OCI-LY3 (cell line): ENCODE measurements around the gene SSTR5.

Source experiments
- H2AFZ ChIP-seq: fragments of 200-600, 300-600 bp; shearing (Covaris generic); 2 replicates; pipeline ENCODE4 v1.6.0; 2014; ENCODE audit warnings: antibody characterized with exemption, low read depth, low read length
- H3K27ac ChIP-seq: fragments of 200-600, 300-600 bp; sonication (generic); 2 replicates; pipeline ENCODE4 v1.5.1; 2014; ENCODE audit warnings: mild to moderate bottlenecking, low read length, moderate library complexity, mixed read lengths
- H3K27me3 ChIP-seq: fragments of 200-600, 300-600 bp; sonication (generic); 2 replicates; pipeline ENCODE4 v1.6.1; 2014; ENCODE audit warnings: low read depth, low read length, mixed read lengths
- H3K36me3 ChIP-seq: fragments of 200-600, 300-600 bp; sonication (generic); replicated peaks from 2 replicates; pipeline ENCODE3; 2014; ENCODE audit warnings: low read depth, low read length, mixed read lengths
- H3K4me1 ChIP-seq: fragments of 300-600, 200-600 bp; sonication (generic); 2 replicates; pipeline ENCODE4 v1.6.1; 2014; ENCODE audit warnings: low read length, mixed read lengths
- H3K4me2 ChIP-seq: fragments of 200-600, 300-600 bp; sonication (generic); 2 replicates; pipeline ENCODE4 v1.6.1; 2014; ENCODE audit warnings: low read length, mixed read lengths
- H3K4me3 ChIP-seq: fragments of 300-600, 200-600 bp; sonication (generic); 2 replicates; pipeline ENCODE4 v1.5.1; 2014; ENCODE audit warnings: antibody characterized with exemption, mild to moderate bottlenecking, low read length, moderate library complexity
- H3K79me2 ChIP-seq: fragments of 300-600, 200-600 bp; shearing (Covaris generic); 2 replicates; pipeline ENCODE4 v1.6.1; 2014; ENCODE audit warnings: mild to moderate bottlenecking, low read length, mixed read lengths
- H3K9ac ChIP-seq: fragments of 300-600, 200-600 bp; shearing (Covaris generic); 2 replicates; pipeline ENCODE4 v1.6.0; 2014; ENCODE audit warnings: mild to moderate bottlenecking, low read length, moderate library complexity
- H3K9me3 ChIP-seq: fragments of 200-600, 300-600 bp; shearing (Covaris generic); 2 replicates; pipeline ENCODE4 v1.6.1; 2014; ENCODE audit warnings: low read length, mixed read lengths; ENCODE audit not compliant: insufficient read depth
- H4K20me1 ChIP-seq: fragments of 200-600, 300-600 bp; sonication (generic); 2 replicates; pipeline ENCODE4 v1.6.1; 2016; ENCODE audit warnings: low read length, mixed read lengths; ENCODE audit not compliant: insufficient read depth
- EZH2phosphoT487 ChIP-seq: fragments of 200-600 bp; shearing (Covaris generic); IDR thresholded peaks from 2 replicates; pipeline ENCODE4 v1.6.1; 2018; ENCODE audit warnings: antibody characterized with exemption, mixed run types, low read depth
- TF ChIP-seq, protein P1 (sequence below): fragments of 200-600, 300-600 bp; sonication (generic); IDR thresholded peaks from 2 replicates; pipeline ENCODE4 v1.5.1; 2014; ENCODE audit warnings: antibody characterized with exemption, low read length, low read depth

SSTR5 gene

DNA sequence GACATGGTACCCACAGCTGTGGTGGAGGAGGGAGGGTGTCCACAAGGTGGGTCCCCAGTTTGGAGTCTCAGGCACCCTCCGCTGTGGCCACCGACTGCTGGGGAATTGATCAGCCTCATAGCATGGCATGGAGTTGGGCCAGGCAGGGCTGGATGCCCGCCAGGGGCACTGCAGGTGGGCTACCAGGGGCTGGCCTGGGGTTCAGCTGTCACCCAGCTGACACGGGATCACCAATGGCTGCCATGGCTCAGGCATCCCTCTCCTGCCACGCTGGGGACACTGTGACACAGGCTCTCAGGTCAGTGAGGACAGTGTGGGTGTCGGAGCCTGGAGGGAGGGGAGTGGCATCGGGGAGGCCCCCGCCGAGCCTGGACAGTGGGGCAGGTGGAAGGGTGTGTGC, 19.8 kb upstream of the SSTR5 start:
- no peaks in the 10 kb centered on the region for H3K4me1 ChIP-seq
- no peaks in the 10 kb centered on the region for H4K20me1 ChIP-seq
- H3K27ac ChIP-seq: no peak overlapping the region
- no peak overlapping the region for H3K4me2 ChIP-seq
- no peaks in the 10 kb centered on the region for H3K27me3 ChIP-seq
- H3K4me3 ChIP-seq: no peak overlapping the region
- no peaks in the 10 kb centered on the region for H3K9me3 ChIP-seq
- no peaks in the 10 kb centered on the region for H3K36me3 ChIP-seq
- H3K79me2 ChIP-seq: no peaks in the 10 kb centered on the region
- no peak overlapping the region for H2AFZ ChIP-seq
- TF ChIP-seq, protein P1, sequence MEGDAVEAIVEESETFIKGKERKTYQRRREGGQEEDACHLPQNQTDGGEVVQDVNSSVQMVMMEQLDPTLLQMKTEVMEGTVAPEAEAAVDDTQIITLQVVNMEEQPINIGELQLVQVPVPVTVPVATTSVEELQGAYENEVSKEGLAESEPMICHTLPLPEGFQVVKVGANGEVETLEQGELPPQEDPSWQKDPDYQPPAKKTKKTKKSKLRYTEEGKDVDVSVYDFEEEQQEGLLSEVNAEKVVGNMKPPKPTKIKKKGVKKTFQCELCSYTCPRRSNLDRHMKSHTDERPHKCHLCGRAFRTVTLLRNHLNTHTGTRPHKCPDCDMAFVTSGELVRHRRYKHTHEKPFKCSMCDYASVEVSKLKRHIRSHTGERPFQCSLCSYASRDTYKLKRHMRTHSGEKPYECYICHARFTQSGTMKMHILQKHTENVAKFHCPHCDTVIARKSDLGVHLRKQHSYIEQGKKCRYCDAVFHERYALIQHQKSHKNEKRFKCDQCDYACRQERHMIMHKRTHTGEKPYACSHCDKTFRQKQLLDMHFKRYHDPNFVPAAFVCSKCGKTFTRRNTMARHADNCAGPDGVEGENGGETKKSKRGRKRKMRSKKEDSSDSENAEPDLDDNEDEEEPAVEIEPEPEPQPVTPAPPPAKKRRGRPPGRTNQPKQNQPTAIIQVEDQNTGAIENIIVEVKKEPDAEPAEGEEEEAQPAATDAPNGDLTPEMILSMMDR: no peak
- no peak for TF ChIP-seq EZH2phosphoT487
- no peak overlapping the region for H3K9ac ChIP-seq

GRCh38 chr16:1053121-1053521, 19.4 kb upstream of the SSTR5 start:
- H3K9ac ChIP-seq: no peak overlapping the region
- H3K27ac ChIP-seq: no peak overlapping the region

DNA sequence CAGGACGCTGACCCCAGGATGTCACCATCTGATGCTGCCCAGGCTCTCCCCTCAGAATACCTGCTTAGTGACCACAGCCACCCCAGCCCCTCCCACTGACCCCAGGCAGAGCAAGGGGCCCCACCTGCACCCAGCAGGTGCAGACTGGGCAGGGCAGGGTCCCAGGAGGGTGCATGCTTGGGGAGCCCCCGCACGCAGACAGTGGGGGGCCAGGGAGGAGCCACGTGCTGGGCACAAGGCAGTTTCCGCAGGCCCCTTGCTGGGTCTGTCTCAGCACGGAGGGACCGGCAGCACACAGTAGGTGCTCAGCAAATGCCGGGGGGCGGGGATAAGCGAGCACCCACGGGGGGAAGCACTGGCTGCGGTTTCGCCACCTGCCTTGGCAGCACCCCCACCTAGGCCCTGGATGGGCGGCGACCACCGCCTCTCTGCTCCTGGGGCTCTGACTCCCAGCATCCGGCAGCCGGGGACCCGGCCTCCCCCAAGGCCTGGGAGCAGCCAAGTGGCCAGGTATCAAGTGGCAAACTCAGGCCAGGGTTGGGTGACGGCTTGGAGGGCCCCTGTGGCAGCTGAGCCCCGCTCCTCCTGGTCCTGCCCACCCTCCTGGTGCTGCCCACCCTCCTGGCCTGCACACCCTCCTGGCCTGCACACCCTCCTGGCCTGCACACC, 18.7 kb upstream of the SSTR5 start:
- H3K9me3 ChIP-seq: no peaks in the 10 kb centered on the region
- no peak overlapping the region for H3K4me2 ChIP-seq
- H3K9ac ChIP-seq: no peak overlapping the region
- no peak for TF ChIP-seq EZH2phosphoT487
- TF ChIP-seq, protein P1: no peak
- H3K4me1 ChIP-seq: no peaks in the 10 kb centered on the region
- H3K79me2 ChIP-seq: no peaks in the 10 kb centered on the region
- H2AFZ ChIP-seq: no peak overlapping the region
- no peak overlapping the region for H3K4me3 ChIP-seq
- no peaks in the 10 kb centered on the region for H3K27me3 ChIP-seq
- no peaks in the 10 kb centered on the region for H4K20me1 ChIP-seq
- no peak overlapping the region for H3K27ac ChIP-seq
- no peaks in the 10 kb centered on the region for H3K36me3 ChIP-seq

More at GRCh38 chr16:1053121-1053521, 19.4 kb upstream of the SSTR5 start:
- Histone ChIP-seq H3K4me3 (no peak overlapping the region), H3K4me2 (no peak overlapping the region), H2AFZ (no peak overlapping the region), H3K79me2 (no peaks in the 10 kb centered on the region), H3K9me3 (no peaks in the 10 kb centered on the region), H4K20me1 (no peaks in the 10 kb centered on the region), H3K36me3 (no peaks in the 10 kb centered on the region), H3K27me3 (no peaks in the 10 kb centered on the region), H3K4me1 (no peaks in the 10 kb centered on the region)
- no peak for TF ChIP-seq EZH2phosphoT487
- TF ChIP-seq, protein P1: no peak

DNA sequence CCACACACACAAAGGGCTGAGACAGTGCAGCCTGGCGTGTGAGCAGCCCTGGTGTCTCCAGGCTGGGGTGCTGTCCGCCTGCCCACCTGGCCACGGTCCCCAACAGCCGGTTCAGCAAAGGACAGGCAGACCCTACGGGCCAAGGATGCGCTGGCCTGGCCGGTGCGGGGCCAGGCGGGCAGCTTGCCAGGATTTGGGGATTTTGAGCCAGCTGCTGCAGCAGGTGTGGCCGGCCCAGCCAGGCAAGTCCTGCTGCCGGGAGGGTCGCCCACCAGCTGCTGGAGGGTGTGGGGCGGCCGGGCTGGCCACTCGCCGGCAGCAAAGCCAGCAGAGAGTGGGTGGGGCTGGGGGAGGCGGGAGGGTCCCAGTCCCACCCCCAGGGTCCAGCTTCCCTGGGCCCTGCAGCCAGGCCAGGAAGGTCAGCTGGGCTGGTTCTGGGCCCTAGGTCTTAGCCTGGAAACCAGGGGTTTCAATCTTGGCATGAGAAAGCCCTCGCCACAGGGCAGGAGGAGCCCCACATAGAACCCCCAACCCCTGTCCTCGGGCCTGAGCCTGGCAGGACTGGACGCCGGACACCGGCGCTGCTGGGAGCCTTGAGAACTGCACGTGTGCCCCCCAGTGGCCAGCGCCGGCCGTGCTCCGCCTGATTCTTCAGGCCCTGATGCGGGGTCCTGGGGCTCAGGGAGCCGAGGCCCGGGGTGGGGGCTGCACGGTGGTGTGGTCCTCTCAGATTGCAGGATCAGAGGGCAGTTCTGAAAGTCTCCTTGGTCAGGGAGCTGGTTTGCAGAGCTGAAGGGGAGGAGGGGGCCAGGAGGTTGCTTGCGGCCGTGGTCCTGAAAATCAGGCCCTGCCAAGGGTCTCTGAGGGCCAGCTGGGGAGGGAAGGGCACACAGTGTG, 17.6 kb upstream of the SSTR5 start:
- Histone ChIP-seq H3K4me3 (no peak overlapping the region), H3K9ac (no peak overlapping the region), H3K36me3 (no peaks in the 10 kb centered on the region), H3K79me2 (no peaks in the 10 kb centered on the region), H3K9me3 (no peaks in the 10 kb centered on the region), H2AFZ (no peak overlapping the region), H4K20me1 (no peaks in the 10 kb centered on the region), H3K4me1 (no peaks in the 10 kb centered on the region), H3K27me3 (no peaks in the 10 kb centered on the region), H3K27ac (no peak overlapping the region), H3K4me2 (no peak overlapping the region)
- no peak for TF ChIP-seq EZH2phosphoT487
- TF ChIP-seq, protein P1: peak; percentile 76
